Heart right ventricle (tissue), 16 donors: ENCODE measurements around the gene GON4L. TPM values are rescaled to one million over a fixed set of nuclear protein-coding genes. Genes with fewer than 3 reads are reported as not detected.
A peak's percentile ranks its signal among the peaks of the same experiment; 100 is the strongest.

Source experiments
- ATAC-seq, 8 donors: fragments of 200-7000 bp; cut with Tn5 transposase; one replicate each; pipeline ENCODE4 v1.9.1; 2020; ENCODE audit warnings: mild to moderate bottlenecking in 8 of 8, moderate library complexity in 8 of 8, moderate number of reproducible peaks in 1 of 8
- DNase-seq, 2 donors: peaks; one replicate each; pipeline ENCODE4 v3.0.0-alpha.2; 2020
- H3K27ac ChIP-seq, 10 donors: fragments of 200-600 bp; sonication (generic) in 2 of 10; one replicate each; pipeline versions ENCODE4 v1.5.0 to v1.8.0; 2020 to 2022; ENCODE audit warnings: mild to moderate bottlenecking in 3 of 10
- H3K27me3 ChIP-seq, 7 donors: fragments of 200-600 bp; one replicate each; pipeline ENCODE4 v1.8.0; 2021 to 2022; ENCODE audit warnings: mild to moderate bottlenecking in 2 of 7
- H3K36me3 ChIP-seq, 9 donors: fragments of 200-600 bp; sonication (generic) in 1 of 9; one replicate each; pipeline versions ENCODE4 v1.5.0 to v1.8.0; 2020 to 2022; ENCODE audit warnings: mild to moderate bottlenecking in 2 of 9
- H3K4me1 ChIP-seq, 9 donors: fragments of 200-600 bp; sonication (generic) in 1 of 9; one replicate each; pipeline versions ENCODE4 v1.5.0 to v1.8.0; 2020 to 2022; ENCODE audit warnings: mild to moderate bottlenecking in 4 of 9
- H3K4me3 ChIP-seq, 10 donors: fragments of 200-600 bp; sonication (generic) in 2 of 10; one replicate each; pipeline versions ENCODE4 v1.5.0 to v1.8.0; 2020 to 2022; ENCODE audit warnings: mild to moderate bottlenecking in 7 of 10, moderate library complexity in 2 of 10
- H3K9me3 ChIP-seq, 11 donors: fragments of 200-600 bp in 10 of 11; sonication (generic) in 2 of 11; one replicate each; pipeline versions ENCODE4 v1.5.0 to v1.8.0; 2013 to 2022; ENCODE audit warnings: mild to moderate bottlenecking in 2 of 11, control low read depth in 1 of 11, moderate library complexity in 1 of 11
- CTCF ChIP-seq, 9 donors: fragments of 200-600 bp; sonication (generic) in 2 of 9; IDR thresholded peaks; one replicate each; pipeline versions ENCODE4 v1.5.0 to v1.8.0; 2021 to 2022; ENCODE audit warnings: antibody characterized with exemption in 9 of 9, mild to moderate bottlenecking in 5 of 9, moderate library complexity in 1 of 9
- WGBS, 2 donors: extraction: QIAGEN DNeasy Blood & Tissue Kit; methylation state at CpG; one replicate each; pipeline ENCODE4 v1.1.7; 2013; ENCODE audit warnings: inconsistent platforms in 1 of 2; 5-methylcytosine and 5-hydroxymethylcytosine counted together
- intact Hi-C, 10 donors: fragments of 100-400 bp; cut with DNase I; formaldehyde crosslinking; loops; one replicate each; pipeline versions ENCODE4 v1.11.1 to v1.14.2; 2022
- polyA plus RNA-seq, 2 donors: library from polyadenylated mRNA; stranded (reverse); fragments of 200-250 nt; gene quantifications; one replicate each; pipeline ENCODE4 v1.2.3, GENCODE V29; 2013
- total RNA-seq, 10 donors: library from RNA; stranded (reverse); fragmentation: NEBNext Ultra II Directional in 3 of 10; extraction: Animal tissue kit (Norgen Biotek cat#: 25700) in 3 of 10; gene quantifications; one replicate each; pipeline versions ENCODE4 v1.2.1 to v1.2.4, GENCODE V29; 2021 to 2023
- donor health status: Arrhythmogenic right ventricular cardiomyopathy.
- donor health status: ischemic (EF 13 %, LVEDD 7.1; RV severe dilation, severe dysfunction).
- donor health status: healthy with polysubstance abuse.
- donor health status: DM: no; HTN: yes; CAD: no.
- donor health status: DM: no; HTN: no; CAD: no.
- donor health status: ischemic (EF 25% LVEDD 6.9; RV normal size, moderate dysfunction).
- donor health status: ischemic (EF 25% LVEDD 5.7; RV mildly dilated, moderate dysfunction).
- donor health status: healthy.
- donor health status: DM: yes; HTN: yes; CAD: no.
- donor health status: Ischemic cardiomyopathy.
- donor health status: ischemic (EF 35%, LVEDD 5.7; RV mildly dilated, moderate dysfunction).
- donor health status: nonischemic (EF 11% LVEDD 7.7; RV severe dilation, severe dysfunction).
- donor health status: DM: yes; HTN: yes; CAD: no.
- donor health status: PGD.
- donor health status: ischemic (EF 29% LVEDD 5.4; RV normal size, mild dysfunction).
- donor health status: nonischemic (EF 23%, LVEDD 6.1; RV moderate dilation, normal function).

Gene GON4L
- total and polyA plus RNA-seq, 12 donors, result 8.8 to 30.7 (median 26.7) TPM

GRCh38 chr1:155884982-155885381 is 28.0 kb upstream of the GON4L start:
- Histone ChIP-seq H3K36me3 (peaks cover 0 to 81% (median 18%) of the 10 kb centered on the region in 9 donors), H3K27ac (no peak overlapping the region), H3K4me3 (no peak overlapping the region), H3K27me3 (no peaks in the 10 kb centered on the region), H3K9me3 (no peaks in the 10 kb centered on the region), H3K4me1 (peaks cover 0 to 6% (median 0%) of the 10 kb centered on the region in 9 donors)
- intact Hi-C loops, result no loop called here
- DNase-seq (no peak), ATAC-seq (no peak)
- TF ChIP-seq CTCF (IDR thresholded peaks at IDR 0.05), result no peak

- 68 to 71% methylated on average over 9 of the region's 9 CpGs for WGBS, 2 donors
- no peak for TF ChIP-seq CTCF (IDR thresholded peaks at IDR 0.05)
- DNase-seq (no peak), ATAC-seq (no peak)
- Histone ChIP-seq H3K27ac (peak overlapping the region in 2 of 10 donors; percentile 26), H3K4me3 (no peak overlapping the region), H3K4me1 (no peaks in the 10 kb centered on the region), H3K27me3 (no peaks in the 10 kb centered on the region), H3K36me3 (peaks cover 0 to 88% (median 18%) of the 10 kb centered on the region in 9 donors), H3K9me3 (no peaks in the 10 kb centered on the region)
- intact Hi-C loops, result no loop called here
Observed at GRCh38 chr1:155884031-155884960, 27.3 kb upstream of the GON4L start.

DNA sequence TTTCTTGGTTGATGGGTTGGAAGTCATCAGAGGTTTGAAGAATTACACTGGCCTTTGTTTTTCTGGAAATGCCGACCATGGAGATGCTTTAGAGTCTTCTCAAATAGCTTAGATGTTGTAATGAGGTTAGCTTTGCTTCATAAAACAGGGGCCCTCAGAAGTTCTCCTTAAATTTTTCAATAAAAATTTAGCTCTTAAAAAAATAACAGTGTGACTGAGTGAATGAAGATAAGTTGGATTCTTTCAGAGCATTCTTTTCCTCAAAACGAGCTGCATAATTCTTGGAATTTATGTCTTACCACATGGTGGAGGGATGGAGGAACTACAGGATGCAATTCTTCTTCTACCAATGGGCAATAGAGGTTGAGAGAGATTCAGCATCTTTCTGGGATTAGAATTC is 25.8 kb upstream of the GON4L start:
- no peaks in the 10 kb centered on the region for H3K4me1 ChIP-seq
- no peaks in the 10 kb centered on the region for H3K27me3 ChIP-seq
- H3K9me3 ChIP-seq, result no peaks in the 10 kb centered on the region
- peaks cover 0 to 88% (median 18%) of the 10 kb centered on the region in 9 donors for H3K36me3 ChIP-seq
- H3K27ac ChIP-seq, result no peak overlapping the region
- WGBS, 2 donors, result 72 to 74% methylated on average over 2 of the region's 2 CpGs
- TF ChIP-seq CTCF (IDR thresholded peaks at IDR 0.05), result no peak
- DNase-seq (no peak), ATAC-seq (no peak)
- intact Hi-C loops, result no loop called here
- H3K4me3 ChIP-seq, result no peak overlapping the region

- no peak overlapping the region for H3K4me3 ChIP-seq
- TF ChIP-seq CTCF (IDR thresholded peaks at IDR 0.05), result no peak
- H3K4me1 ChIP-seq, result no peaks in the 10 kb centered on the region
- H3K27me3 ChIP-seq, result no peaks in the 10 kb centered on the region
- peaks cover 0 to 85% (median 18%) of the 10 kb centered on the region in 9 donors for H3K36me3 ChIP-seq
- no peak overlapping the region for H3K27ac ChIP-seq
- H3K9me3 ChIP-seq, result no peaks in the 10 kb centered on the region
- intact Hi-C loops, result no loop called here
- no peak for ATAC-seq
- no peak for DNase-seq
Observed at GRCh38 chr1:155882235-155882634, 25.2 kb upstream of the GON4L start.
